Effector memory CD4-positive, alpha-beta T cell (primary cell): ENCODE data around the gene ASTN2.

Experiments
- DNase-seq, 3 donors: peaks; one replicate each; pipeline ENCODE4 v3.0.0-alpha.2; 2020
- H3K27ac ChIP-seq: 2 replicates; pipeline ENCODE4 v1.7.0; 2013; ENCODE audit warnings: mild to moderate bottlenecking, low read length, moderate library complexity; ENCODE audit not compliant: insufficient read depth, poor library complexity, severe bottlenecking
- H3K27me3 ChIP-seq: replicated peaks from 2 replicates; pipeline ENCODE4 v1.7.0; 2013; ENCODE audit warnings: mild to moderate bottlenecking, low read length; ENCODE audit not compliant: insufficient read depth, control insufficient read depth, poor library complexity, severe bottlenecking
- H3K36me3 ChIP-seq: 2 replicates; pipeline ENCODE4 v1.7.0; 2013; ENCODE audit warnings: mild to moderate bottlenecking, low read length, moderate library complexity; ENCODE audit not compliant: control insufficient read depth, insufficient read depth
- H3K4me1 ChIP-seq: 2 replicates; pipeline ENCODE4 v1.7.0; 2013; ENCODE audit warnings: low read length, mild to moderate bottlenecking; ENCODE audit not compliant: control insufficient read depth, insufficient read depth, poor library complexity, severe bottlenecking
- H3K4me3 ChIP-seq: 2 replicates; pipeline ENCODE4 v1.7.0; 2013; ENCODE audit warnings: low read length, low read depth, mild to moderate bottlenecking; ENCODE audit not compliant: insufficient read depth, poor library complexity, severe bottlenecking
- H3K9me3 ChIP-seq: 2 replicates; pipeline ENCODE4 v1.7.0; 2013; ENCODE audit warnings: mild to moderate bottlenecking, low read length, moderate library complexity; ENCODE audit not compliant: control insufficient read depth

Gene ASTN2

GRCh38 chr9:116979456-116979855, 435.4 kb downstream of the ASTN2 start:
- H3K27me3 ChIP-seq = no peaks in the 10 kb centered on the region
- H3K27ac ChIP-seq = no peak overlapping the region
- no peak overlapping the region for H3K4me3 ChIP-seq
- no peaks in the 10 kb centered on the region for H3K4me1 ChIP-seq
- no peak for DNase-seq
- no peaks in the 10 kb centered on the region for H3K9me3 ChIP-seq
- no peaks in the 10 kb centered on the region for H3K36me3 ChIP-seq

GRCh38 chr9:116978155-116978554, 436.7 kb downstream of the ASTN2 start:
- no peaks in the 10 kb centered on the region for H3K9me3 ChIP-seq
- H3K4me3 ChIP-seq = no peak overlapping the region
- no peak for DNase-seq
- no peak overlapping the region for H3K27ac ChIP-seq
- H3K27me3 ChIP-seq = no peaks in the 10 kb centered on the region
- H3K36me3 ChIP-seq = no peaks in the 10 kb centered on the region
- no peaks in the 10 kb centered on the region for H3K4me1 ChIP-seq

- no peak overlapping the region for H3K27ac ChIP-seq
- DNase-seq = no peak
- no peaks in the 10 kb centered on the region for H3K4me1 ChIP-seq
- no peak overlapping the region for H3K4me3 ChIP-seq
- no peaks in the 10 kb centered on the region for H3K36me3 ChIP-seq
- no peaks in the 10 kb centered on the region for H3K27me3 ChIP-seq
- no peaks in the 10 kb centered on the region for H3K9me3 ChIP-seq
Measured at GRCh38 chr9:116975126-116975525, 439.7 kb downstream of the ASTN2 start.

- DNase-seq = no peak
- no peaks in the 10 kb centered on the region for H3K27me3 ChIP-seq
- no peak overlapping the region for H3K4me3 ChIP-seq
- no peaks in the 10 kb centered on the region for H3K9me3 ChIP-seq
- H3K36me3 ChIP-seq = no peaks in the 10 kb centered on the region
- no peak overlapping the region for H3K27ac ChIP-seq
- no peaks in the 10 kb centered on the region for H3K4me1 ChIP-seq
Measured at GRCh38 chr9:116966199-116966598, 448.7 kb downstream of the ASTN2 start.

- Histone ChIP-seq H3K27me3 (no peaks in the 10 kb centered on the region), H3K36me3 (no peaks in the 10 kb centered on the region), H3K4me1 (no peaks in the 10 kb centered on the region), H3K27ac (no peak overlapping the region), H3K9me3 (no peaks in the 10 kb centered on the region), H3K4me3 (no peak overlapping the region)
- no peak for DNase-seq
Measured at GRCh38 chr9:116964258-116964657, 450.6 kb downstream of the ASTN2 start.

GRCh38 chr9:116959809-116960208, 455.0 kb downstream of the ASTN2 start:
- Histone ChIP-seq H3K27me3 (no peaks in the 10 kb centered on the region), H3K9me3 (no peaks in the 10 kb centered on the region), H3K27ac (no peak overlapping the region), H3K4me1 (no peaks in the 10 kb centered on the region), H3K36me3 (no peaks in the 10 kb centered on the region), H3K4me3 (no peak overlapping the region)
- DNase-seq = no peak

GRCh38 chr9:116958881-116959280, 456.0 kb downstream of the ASTN2 start:
- Histone ChIP-seq H3K4me3 (no peak overlapping the region), H3K27ac (no peak overlapping the region), H3K4me1 (no peaks in the 10 kb centered on the region), H3K36me3 (no peaks in the 10 kb centered on the region), H3K9me3 (no peaks in the 10 kb centered on the region), H3K27me3 (no peaks in the 10 kb centered on the region)
- no peak for DNase-seq

GRCh38 chr9:116954731-116955130, 460.1 kb downstream of the ASTN2 start:
- H3K27ac ChIP-seq = no peak overlapping the region
- no peaks in the 10 kb centered on the region for H3K27me3 ChIP-seq
- H3K36me3 ChIP-seq = no peaks in the 10 kb centered on the region
- no peak for DNase-seq
- H3K4me1 ChIP-seq = no peaks in the 10 kb centered on the region
- H3K4me3 ChIP-seq = no peak overlapping the region
- no peaks in the 10 kb centered on the region for H3K9me3 ChIP-seq

GRCh38 chr9:116953271-116953670, 461.6 kb downstream of the ASTN2 start:
- H3K4me3 ChIP-seq = no peak overlapping the region
- no peaks in the 10 kb centered on the region for H3K4me1 ChIP-seq
- no peaks in the 10 kb centered on the region for H3K27me3 ChIP-seq
- H3K36me3 ChIP-seq = no peaks in the 10 kb centered on the region
- no peak for DNase-seq
- H3K9me3 ChIP-seq = no peaks in the 10 kb centered on the region
- no peak overlapping the region for H3K27ac ChIP-seq

GRCh38 chr9:116952436-116952810, 462.4 kb downstream of the ASTN2 start:
- H3K4me3 ChIP-seq = no peak overlapping the region
- no peaks in the 10 kb centered on the region for H3K27me3 ChIP-seq
- no peak overlapping the region for H3K27ac ChIP-seq
- no peaks in the 10 kb centered on the region for H3K4me1 ChIP-seq
- no peaks in the 10 kb centered on the region for H3K9me3 ChIP-seq
- DNase-seq = no peak
- no peaks in the 10 kb centered on the region for H3K36me3 ChIP-seq
